Endodermal cell (in vitro differentiated cells): Measurements from ENCODE around the gene DOK7. TPM values are rescaled to one million over a fixed set of nuclear protein-coding genes. Genes with fewer than 3 reads are reported as not detected.

Experiments used
- DNase-seq: peaks from one replicate; pipeline ENCODE4 v3.0.0-alpha.2; 2017
- H3K27ac ChIP-seq: 2 replicates; pipeline ENCODE4 v1.5.1; 2013; ENCODE audit warnings: mild to moderate bottlenecking, low read depth, low read length, moderate library complexity
- H3K27me3 ChIP-seq: 2 replicates; pipeline ENCODE4 v1.6.1; 2013; ENCODE audit warnings: mild to moderate bottlenecking, low read length, moderate library complexity; ENCODE audit not compliant: insufficient read depth, control insufficient read depth, poor library complexity, severe bottlenecking
- H3K36me3 ChIP-seq: 2 replicates; pipeline ENCODE4 v1.7.0; 2013; ENCODE audit warnings: mild to moderate bottlenecking, low read length, moderate library complexity; ENCODE audit not compliant: control insufficient read depth, insufficient read depth
- H3K4me1 ChIP-seq: one replicate; pipeline ENCODE4 v1.7.0; 2013; ENCODE audit warnings: low read length; ENCODE audit not compliant: control insufficient read depth, insufficient read depth
- H3K4me3 ChIP-seq: 2 replicates; pipeline ENCODE4 v1.5.1; 2013; ENCODE audit warnings: mild to moderate bottlenecking, low read length, moderate library complexity
- H3K9ac ChIP-seq: 2 replicates; pipeline ENCODE4 v1.6.1; 2013; ENCODE audit warnings: mild to moderate bottlenecking, low read length, moderate library complexity; ENCODE audit not compliant: poor library complexity, severe bottlenecking; ENCODE audit errors: extremely low read depth
- H3K9me3 ChIP-seq: 2 replicates; pipeline ENCODE4 v1.6.1; 2013; ENCODE audit warnings: mild to moderate bottlenecking, low read length, moderate library complexity; ENCODE audit not compliant: control insufficient read depth
- H3K27ac Mint-ChIP-seq: 2 replicates; pipeline ENCODE4 v1.8.0; 2020; ENCODE audit warnings: mixed read lengths
- H3K27me3 Mint-ChIP-seq: 2 replicates; pipeline ENCODE4 v1.8.0; 2021; ENCODE audit warnings: mild to moderate bottlenecking, mixed read lengths; ENCODE audit not compliant: insufficient read depth
- H3K36me3 Mint-ChIP-seq: 2 replicates; pipeline ENCODE4 v1.8.0; 2020; ENCODE audit warnings: low read depth, mixed read lengths
- H3K4me1 Mint-ChIP-seq: 2 replicates; pipeline ENCODE4 v1.8.0; 2020; ENCODE audit warnings: mixed read lengths
- H3K4me3 Mint-ChIP-seq: 2 replicates; pipeline ENCODE4 v1.8.0; 2020; ENCODE audit warnings: mild to moderate bottlenecking, moderate library complexity, mixed read lengths
- H3K9me3 Mint-ChIP-seq: 2 replicates; pipeline ENCODE4 v1.8.0; 2020; ENCODE audit warnings: mild to moderate bottlenecking, mixed read lengths
- WGBS, 2 experiments: methylation state at CpG; one replicate each; pipeline versions ENCODE4 v1.1.5 to v1.1.7; 2013; ENCODE audit warnings: missing lambda C conversion rate in 2 of 2, mixed read lengths in 1 of 2; ENCODE audit not compliant: insufficient coverage in 1 of 2, insufficient read length in 1 of 2; 5-methylcytosine and 5-hydroxymethylcytosine counted together
- total RNA-seq, 2 donors: library from RNA; stranded (reverse); fragmentation: NEBNext Ultra II Directional in 1 of 2; extraction: Animal tissue kit (Norgen Biotek cat#: 25700) in 1 of 2; gene quantifications; 2 replicates in 1 of 2; 3 replicates in 1 of 2; pipeline ENCODE4 v1.2.1, GENCODE V29; 2021
- TF ChIP-seq, protein P1 (sequence below): fragments of 200-600 bp; sonication (generic); conservative IDR thresholded peaks from 2 replicates; pipeline ENCODE4 v1.5.0; 2021; ENCODE audit warnings: antibody characterized with exemption, mild to moderate bottlenecking

DOK7 gene
- total RNA-seq, 2 donors from 2014 or later, result 0.38 to 1.3 TPM

DNA sequence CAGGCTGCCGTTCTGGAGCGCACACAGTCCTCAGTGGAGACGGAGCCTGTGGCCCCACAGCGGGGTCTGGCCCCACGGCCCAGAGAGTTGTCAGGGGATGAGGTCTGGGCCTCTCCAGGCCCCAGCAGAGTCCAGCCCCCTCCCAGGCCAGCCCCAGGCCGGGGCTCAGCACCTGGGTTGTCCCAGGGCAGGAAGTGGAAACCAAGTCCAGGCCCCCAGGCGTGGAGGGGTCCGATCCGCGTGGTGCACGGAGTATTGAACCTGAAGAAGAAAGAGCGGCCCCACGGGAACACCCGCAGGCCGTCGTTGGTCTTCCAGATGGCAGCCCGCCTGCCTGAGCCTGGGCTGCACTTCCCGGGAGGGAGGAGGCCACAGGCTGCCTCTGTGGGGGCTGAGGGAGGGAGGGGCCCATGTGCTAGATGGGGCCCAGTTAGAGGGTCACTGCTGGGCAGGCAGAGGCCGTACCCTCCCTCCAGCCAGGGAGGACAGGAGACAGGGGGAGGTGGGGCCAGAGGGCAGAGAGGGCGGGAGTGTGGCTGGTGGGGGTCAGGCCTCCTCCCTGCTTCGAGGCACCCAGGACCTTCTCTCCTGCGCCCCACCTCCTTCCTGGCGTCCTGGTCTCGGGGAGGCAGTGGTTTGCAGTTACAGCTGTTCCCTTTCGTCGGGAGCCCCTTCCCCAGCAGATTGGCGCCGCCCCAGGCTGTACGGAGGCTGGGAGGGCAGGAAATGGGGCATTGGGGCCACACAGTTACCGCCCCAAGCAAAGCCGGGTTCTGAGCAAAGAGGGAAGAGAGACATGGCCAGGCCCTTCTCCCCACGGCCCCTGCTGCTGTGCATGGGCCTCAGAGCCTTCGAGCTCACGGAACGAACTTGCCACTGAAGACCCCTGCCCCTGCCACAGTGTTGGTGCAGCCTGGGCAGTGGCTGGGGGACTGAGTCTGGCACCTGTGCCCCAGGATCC lies 13.3 kb upstream of the DOK7 start:
- H3K9me3 ChIP-seq, result peaks cover 12% of the 10 kb centered on the region
- H3K27ac ChIP-seq, result no peak overlapping the region
- no peak overlapping the region for H3K9ac ChIP-seq
- Mint-ChIP-seq H3K27me3 (peaks cover 9% of the 10 kb centered on the region), H3K36me3 (no peaks in the 10 kb centered on the region), H3K9me3 (peaks cover 12% of the 10 kb centered on the region), H3K4me3 (no peak overlapping the region), H3K4me1 (no peaks in the 10 kb centered on the region), H3K27ac (no peak overlapping the region)
- TF ChIP-seq, protein P1, sequence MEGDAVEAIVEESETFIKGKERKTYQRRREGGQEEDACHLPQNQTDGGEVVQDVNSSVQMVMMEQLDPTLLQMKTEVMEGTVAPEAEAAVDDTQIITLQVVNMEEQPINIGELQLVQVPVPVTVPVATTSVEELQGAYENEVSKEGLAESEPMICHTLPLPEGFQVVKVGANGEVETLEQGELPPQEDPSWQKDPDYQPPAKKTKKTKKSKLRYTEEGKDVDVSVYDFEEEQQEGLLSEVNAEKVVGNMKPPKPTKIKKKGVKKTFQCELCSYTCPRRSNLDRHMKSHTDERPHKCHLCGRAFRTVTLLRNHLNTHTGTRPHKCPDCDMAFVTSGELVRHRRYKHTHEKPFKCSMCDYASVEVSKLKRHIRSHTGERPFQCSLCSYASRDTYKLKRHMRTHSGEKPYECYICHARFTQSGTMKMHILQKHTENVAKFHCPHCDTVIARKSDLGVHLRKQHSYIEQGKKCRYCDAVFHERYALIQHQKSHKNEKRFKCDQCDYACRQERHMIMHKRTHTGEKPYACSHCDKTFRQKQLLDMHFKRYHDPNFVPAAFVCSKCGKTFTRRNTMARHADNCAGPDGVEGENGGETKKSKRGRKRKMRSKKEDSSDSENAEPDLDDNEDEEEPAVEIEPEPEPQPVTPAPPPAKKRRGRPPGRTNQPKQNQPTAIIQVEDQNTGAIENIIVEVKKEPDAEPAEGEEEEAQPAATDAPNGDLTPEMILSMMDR, result no peak
- WGBS, 2 experiments, result 89 to 92% methylated on average over 14 to 35 of the region's 35 CpGs
- H3K27me3 ChIP-seq, result no peaks in the 10 kb centered on the region
- no peaks in the 10 kb centered on the region for H3K4me1 ChIP-seq
- no peak for DNase-seq
- H3K4me3 ChIP-seq, result no peak overlapping the region
- no peaks in the 10 kb centered on the region for H3K36me3 ChIP-seq

- H3K27ac Mint-ChIP-seq, result no peak overlapping the region
- no peaks in the 10 kb centered on the region for H3K4me1 ChIP-seq
- H3K27me3 ChIP-seq, result no peaks in the 10 kb centered on the region
- peaks cover 19% of the 10 kb centered on the region for H3K9me3 Mint-ChIP-seq
- 95 to 100% methylated on average over 4 of the region's 4 CpGs for WGBS, 2 experiments
- H3K27me3 Mint-ChIP-seq, result peaks cover 15% of the 10 kb centered on the region
- no peaks in the 10 kb centered on the region for H3K36me3 ChIP-seq
- no peaks in the 10 kb centered on the region for H3K4me1 Mint-ChIP-seq
- no peak overlapping the region for H3K4me3 ChIP-seq
- TF ChIP-seq, protein P1, result no peak
- H3K9me3 ChIP-seq, result peaks cover 20% of the 10 kb centered on the region
- H3K36me3 Mint-ChIP-seq, result no peaks in the 10 kb centered on the region
- H3K4me3 Mint-ChIP-seq, result no peak overlapping the region
- no peak for DNase-seq
- H3K9ac ChIP-seq, result no peak overlapping the region
- no peak overlapping the region for H3K27ac ChIP-seq
Observed at GRCh38 chr4:3450643-3451042, 12.5 kb upstream of the DOK7 start.

GRCh38 chr4:3451956-3452355 lies 11.2 kb upstream of the DOK7 start:
- Mint-ChIP-seq H3K36me3 (no peaks in the 10 kb centered on the region), H3K27ac (no peak overlapping the region), H3K9me3 (peaks cover 29% of the 10 kb centered on the region), H3K4me3 (no peak overlapping the region), H3K27me3 (peaks cover 20% of the 10 kb centered on the region), H3K4me1 (no peaks in the 10 kb centered on the region)
- Histone ChIP-seq H3K27ac (no peak overlapping the region), H3K9me3 (peaks cover 20% of the 10 kb centered on the region), H3K36me3 (no peaks in the 10 kb centered on the region), H3K9ac (no peak overlapping the region), H3K4me3 (no peak overlapping the region), H3K27me3 (no peaks in the 10 kb centered on the region), H3K4me1 (no peaks in the 10 kb centered on the region)
- no peak for DNase-seq
- 94 to 100% methylated on average over 1 to 3 of the region's 3 CpGs for WGBS, 2 experiments
- TF ChIP-seq, protein P1, result no peak
